Stomach smooth muscle (tissue), 2 donors: ENCODE data around the gene ZNF423.
A peak's percentile ranks its signal among the peaks of the same experiment; 100 is the strongest.

Experiments
- H3K27ac ChIP-seq: one replicate; pipeline ENCODE4 v1.7.0; 2013; ENCODE audit warnings: mild to moderate bottlenecking, low read length, inconsistent platforms
- H3K27me3 ChIP-seq, 2 donors: one replicate each; pipeline ENCODE4 v1.7.0; 2013; ENCODE audit warnings: low read length in 2 of 2; ENCODE audit not compliant: insufficient read depth in 2 of 2, control insufficient read depth in 1 of 2
- H3K36me3 ChIP-seq, 2 donors: one replicate each; pipeline ENCODE4 v1.7.0; 2013; ENCODE audit warnings: low read length in 2 of 2; ENCODE audit not compliant: control insufficient read depth in 2 of 2, insufficient read depth in 2 of 2
- H3K4me1 ChIP-seq: one replicate; pipeline ENCODE4 v1.7.0; 2013; ENCODE audit warnings: low read length; ENCODE audit not compliant: control insufficient read depth, insufficient read depth
- H3K4me3 ChIP-seq, 2 donors: one replicate each; pipeline ENCODE4 v1.7.0; 2013; ENCODE audit warnings: low read length in 2 of 2
- H3K9ac ChIP-seq, 2 donors: one replicate each; pipeline ENCODE4 v1.7.0; 2013; ENCODE audit warnings: low read length in 2 of 2, mild to moderate bottlenecking in 1 of 2
- H3K9me3 ChIP-seq, 2 donors: one replicate each; pipeline ENCODE4 v1.7.0; 2013; ENCODE audit warnings: low read length in 2 of 2; ENCODE audit not compliant: control insufficient read depth in 2 of 2
- donor health status: healthy.
- donor health status: Pancreatic carcinoma.

ZNF423 gene

GRCh38 chr16:49583911-49584310 is 272.0 kb downstream of the ZNF423 start:
- Histone ChIP-seq H3K9ac (no peak overlapping the region), H3K27me3 (no peaks in the 10 kb centered on the region), H3K4me1 (peaks cover 13% of the 10 kb centered on the region), H3K27ac (no peak overlapping the region), H3K36me3 (no peaks in the 10 kb centered on the region), H3K9me3 (no peaks in the 10 kb centered on the region), H3K4me3 (no peak overlapping the region)

- Histone ChIP-seq H3K4me1 (peaks cover 5% of the 10 kb centered on the region), H3K9me3 (no peaks in the 10 kb centered on the region), H3K36me3 (no peaks in the 10 kb centered on the region), H3K27ac (no peak overlapping the region), H3K27me3 (no peaks in the 10 kb centered on the region), H3K9ac (no peak overlapping the region), H3K4me3 (no peak overlapping the region)
Measured at GRCh38 chr16:49581630-49582298, 274.1 kb downstream of the ZNF423 start.

- H3K27ac ChIP-seq = no peak overlapping the region
Measured at GRCh38 chr16:49580751-49581303, 275.1 kb downstream of the ZNF423 start.

GRCh38 chr16:49578435-49579024 is 277.4 kb downstream of the ZNF423 start:
- peaks cover 0 to 2% of the 10 kb centered on the region in 2 donors for H3K36me3 ChIP-seq
- no peaks in the 10 kb centered on the region for H3K27me3 ChIP-seq
- H3K4me3 ChIP-seq = no peak overlapping the region
- H3K9ac ChIP-seq = no peak overlapping the region
- H3K9me3 ChIP-seq = no peaks in the 10 kb centered on the region
- H3K4me1 ChIP-seq = no peaks in the 10 kb centered on the region
- no peak overlapping the region for H3K27ac ChIP-seq

More at GRCh38 chr16:49580751-49581303, 275.1 kb downstream of the ZNF423 start:
- peak overlapping the region in 1 of 2 donors; percentile 49 for H3K4me3 ChIP-seq
- no peaks in the 10 kb centered on the region for H3K9me3 ChIP-seq
- peak overlapping the region in 1 of 2 donors; percentile 47 for H3K9ac ChIP-seq
- H3K27me3 ChIP-seq = no peaks in the 10 kb centered on the region
- no peaks in the 10 kb centered on the region for H3K36me3 ChIP-seq
- no peaks in the 10 kb centered on the region for H3K4me1 ChIP-seq

- Histone ChIP-seq H3K9ac (no peak overlapping the region), H3K36me3 (peaks cover 2 to 3% of the 10 kb centered on the region in 2 donors), H3K4me1 (no peaks in the 10 kb centered on the region), H3K4me3 (no peak overlapping the region), H3K9me3 (peaks cover 0 to 3% of the 10 kb centered on the region in 2 donors), H3K27ac (no peak overlapping the region), H3K27me3 (no peaks in the 10 kb centered on the region)
Measured at GRCh38 chr16:49578018-49578417, 277.9 kb downstream of the ZNF423 start.

- no peaks in the 10 kb centered on the region for H3K4me1 ChIP-seq
- no peaks in the 10 kb centered on the region for H3K27me3 ChIP-seq
- no peak overlapping the region for H3K9ac ChIP-seq
- H3K27ac ChIP-seq = no peak overlapping the region
- H3K36me3 ChIP-seq = peaks cover 2 to 3% of the 10 kb centered on the region in 2 donors
- H3K4me3 ChIP-seq = no peak overlapping the region
- peaks cover 0 to 3% of the 10 kb centered on the region in 2 donors for H3K9me3 ChIP-seq
Measured at GRCh38 chr16:49576941-49577340, 279.0 kb downstream of the ZNF423 start.

GRCh38 chr16:49576173-49576494 is 279.8 kb downstream of the ZNF423 start:
- Histone ChIP-seq H3K27me3 (no peaks in the 10 kb centered on the region), H3K4me1 (no peaks in the 10 kb centered on the region), H3K27ac (no peak overlapping the region), H3K36me3 (peaks cover 2 to 3% of the 10 kb centered on the region in 2 donors), H3K9ac (no peak overlapping the region), H3K9me3 (peaks cover 0 to 3% of the 10 kb centered on the region in 2 donors), H3K4me3 (no peak overlapping the region)

GRCh38 chr16:49575346-49576172 is 280.4 kb downstream of the ZNF423 start:
- no peak overlapping the region for H3K4me3 ChIP-seq
- peaks cover 0 to 3% of the 10 kb centered on the region in 2 donors for H3K9me3 ChIP-seq
- no peak overlapping the region for H3K27ac ChIP-seq
- H3K4me1 ChIP-seq = no peaks in the 10 kb centered on the region
- H3K36me3 ChIP-seq = peaks cover 2 to 3% of the 10 kb centered on the region in 2 donors
- H3K27me3 ChIP-seq = no peaks in the 10 kb centered on the region
- H3K9ac ChIP-seq = no peak overlapping the region

- H3K9ac ChIP-seq = no peak overlapping the region
- H3K27ac ChIP-seq = no peak overlapping the region
Measured at GRCh38 chr16:49574826-49575225, 281.1 kb downstream of the ZNF423 start.

GRCh38 chr16:49567950-49568349 is 288.0 kb downstream of the ZNF423 start:
- Histone ChIP-seq H3K36me3 (no peaks in the 10 kb centered on the region), H3K4me1 (peaks cover 10% of the 10 kb centered on the region)

More at GRCh38 chr16:49574826-49575225, 281.1 kb downstream of the ZNF423 start:
- Histone ChIP-seq H3K36me3 (peaks cover 2 to 3% of the 10 kb centered on the region in 2 donors), H3K4me1 (no peaks in the 10 kb centered on the region), H3K9me3 (peaks cover 0 to 3% of the 10 kb centered on the region in 2 donors), H3K4me3 (no peak overlapping the region), H3K27me3 (no peaks in the 10 kb centered on the region)

More at GRCh38 chr16:49567950-49568349, 288.0 kb downstream of the ZNF423 start:
- H3K9ac ChIP-seq = no peak overlapping the region
- no peak overlapping the region for H3K27ac ChIP-seq
- no peak overlapping the region for H3K4me3 ChIP-seq
- no peaks in the 10 kb centered on the region for H3K9me3 ChIP-seq
- no peaks in the 10 kb centered on the region for H3K27me3 ChIP-seq
